A549 treated with GW870086 at 1 μM for 4 hours (cell line): ENCODE results near the gene TERT. TPM values are rescaled to one million over a fixed set of nuclear protein-coding genes. Genes with fewer than 3 reads are reported as not detected.

Experiments
- total RNA-seq: library from RNA; stranded (reverse); fragments of 200-300 nt; extraction: Qiagen RNA extraction; gene quantifications from 5 replicates; pipeline ENCODE4 v1.2.3, GENCODE V29; 2022; ENCODE audit warnings: low read depth

TERT gene
- 1.8 to 2.5 TPM (median 2.1 TPM) in 5 replicates for total RNA-seq

GRCh38 chr5:1294835-1295649 lies at the start of gene TERT:
TERT (minus strand) TSS chr5:1295068; CDS start chr5:1294989, 79 bp downstream.

GRCh38 chr5:1225081-1225480 lies 69.8 kb downstream of the TERT start, which contains the start of gene SLC6A18:
SLC6A18 (plus strand) TSS chr5:1225381; CDS start chr5:1225478, 97 bp downstream.

Other genes starting within 250 kb of the TERT start
- gene SLC12A7, start 183.0 kb downstream of the TERT start, total RNA-seq, result 22.5 to 31.0 TPM (median 30.2 TPM) in 5 replicates
- 0.07 to 0.13 TPM (median 0.10 TPM) in 5 replicates for gene SLC6A19, start 93.5 kb downstream of the TERT start, total RNA-seq
- not detected in 5 replicates for gene SLC6A18, start 69.7 kb downstream of the TERT start, total RNA-seq
- 158 to 180 TPM (median 170 TPM) in 5 replicates for gene CLPTM1L, start 50.0 kb upstream of the TERT start, total RNA-seq
- gene SLC6A3, start 150.4 kb upstream of the TERT start, total RNA-seq, result 0.15 to 0.53 TPM (median 0.30 TPM) in 5 replicates
- gene LPCAT1, start 228.9 kb upstream of the TERT start, total RNA-seq, result 157 to 188 TPM (median 184 TPM) in 5 replicates